HepG2 (cell line): Measurements from ENCODE around the gene ACSM2A. TPM values are rescaled to one million over a fixed set of nuclear protein-coding genes. Genes with fewer than 3 reads are reported as not detected.

Source experiments
- BATF2 ChIP-seq: sonication (generic); formaldehyde crosslinking; IDR thresholded peaks from 2 replicates; pipeline ENCODE4 v1.8.0; 2022; ENCODE audit warnings: mild to moderate bottlenecking, missing genetic modification reagents, moderate library complexity
- CHD4 ChIP-seq: fragments of 200-600 bp; sonication (generic); IDR thresholded peaks from 2 replicates; pipeline ENCODE4 v1.7.0; 2017; ENCODE audit warnings: mild to moderate bottlenecking, low read length, borderline replicate concordance
- ESRRA ChIP-seq: sonication (generic); formaldehyde crosslinking; IDR thresholded peaks from 2 replicates; pipeline ENCODE4 v1.5.1; 2020; ENCODE audit warnings: mild to moderate bottlenecking, low read depth, missing genetic modification reagents
- FOXO1 ChIP-seq: sonication (generic); formaldehyde crosslinking; IDR thresholded peaks from 2 replicates; pipeline ENCODE4 v1.4.0; 2020; ENCODE audit warnings: missing genetic modification reagents
- ISL2 ChIP-seq: sonication (generic); formaldehyde crosslinking; IDR thresholded peaks from 2 replicates; pipeline ENCODE4 v1.5.0; 2020; ENCODE audit warnings: missing genetic modification reagents
- JARID2 ChIP-seq: sonication (generic); formaldehyde crosslinking; IDR thresholded peaks from 2 replicates; pipeline ENCODE4 v1.8.1; 2023; ENCODE audit warnings: missing genetic modification reagents, inconsistent platforms; ENCODE audit not compliant: insufficient replicate concordance
- MBD4 ChIP-seq: IDR thresholded peaks from 2 replicates; pipeline ENCODE4 v1.6.1; 2012; ENCODE audit warnings: low read length, inconsistent platforms, borderline replicate concordance
- NRL ChIP-seq: sonication (generic); formaldehyde crosslinking; IDR thresholded peaks from 2 replicates; pipeline ENCODE4 v1.5.0; 2020; ENCODE audit warnings: missing genetic modification reagents, mild to moderate bottlenecking, moderate library complexity, borderline replicate concordance
- SIX1 ChIP-seq: sonication (generic); formaldehyde crosslinking; IDR thresholded peaks from 2 replicates; pipeline ENCODE4 v1.4.0; 2020; ENCODE audit warnings: missing genetic modification reagents, borderline replicate concordance
- SMAD1 ChIP-seq: sonication (generic); formaldehyde crosslinking; IDR thresholded peaks from 2 replicates; pipeline ENCODE4 v1.4.0; 2020; ENCODE audit warnings: missing genetic modification reagents, low read depth, mild to moderate bottlenecking, borderline replicate concordance
- TOPORS ChIP-seq: sonication (generic); formaldehyde crosslinking; IDR thresholded peaks from 2 replicates; pipeline ENCODE4 v1.8.0; 2023; ENCODE audit warnings: mild to moderate bottlenecking, missing genetic modification reagents
- ZNF101 ChIP-seq: sonication (generic); formaldehyde crosslinking; IDR thresholded peaks from 2 replicates; pipeline ENCODE4 v1.4.0; 2020; ENCODE audit warnings: mild to moderate bottlenecking, low read depth, missing genetic modification reagents, borderline replicate concordance
- ZNF263 ChIP-seq: sonication (generic); formaldehyde crosslinking; IDR thresholded peaks from 2 replicates; pipeline ENCODE4 v1.4.0; 2020; ENCODE audit warnings: missing genetic modification reagents
- ZNF292 ChIP-seq: sonication (generic); formaldehyde crosslinking; IDR thresholded peaks from 2 replicates; pipeline ENCODE4 v1.8.1; 2022; ENCODE audit warnings: mild to moderate bottlenecking, low read depth, missing genetic modification reagents, borderline replicate concordance
- ZNF468 ChIP-seq: sonication (generic); formaldehyde crosslinking; IDR thresholded peaks from 2 replicates; pipeline ENCODE4 v1.8.0; 2022; ENCODE audit warnings: mild to moderate bottlenecking, moderate library complexity, missing genetic modification reagents
- ZNF704 ChIP-seq: sonication (generic); formaldehyde crosslinking; IDR thresholded peaks from 2 replicates; pipeline ENCODE4 v1.8.1; 2023; ENCODE audit warnings: mild to moderate bottlenecking, inconsistent platforms, moderate library complexity, missing genetic modification reagents, borderline replicate concordance
- ZNF775 ChIP-seq: sonication (generic); formaldehyde crosslinking; IDR thresholded peaks from 2 replicates; pipeline ENCODE4 v1.4.0; 2020; ENCODE audit warnings: missing genetic modification reagents, mild to moderate bottlenecking, moderate library complexity, borderline replicate concordance
- polyA plus RNA-seq, 8 experiments: library from polyadenylated mRNA; depleted of rRNA in 3 of 8; stranded (reverse) in 7 of 8; unstranded in 1 of 8; fragments of >200 nt; fragmentation: Illumina TruSeq in 4 of 8; extraction: Trizol in 4 of 8; gene quantifications; 2 replicates each; pipeline versions ENCODE4 v1.2.1 to v1.2.3, GENCODE V29; 2011 to 2016; ENCODE audit warnings: low read depth in 4 of 8, missing spikeins in 1 of 8, mixed read lengths in 1 of 8; ENCODE audit not compliant: insufficient read depth in 1 of 8
- total RNA-seq, 5 experiments: library from RNA; depleted of rRNA; stranded (reverse); fragments of >200 nt; fragmentation: Illumina TruSeq; extraction: Trizol; gene quantifications; 2 replicates each; pipeline ENCODE4 v1.2.3, GENCODE V29; 2016; ENCODE audit warnings: low read depth in 1 of 5
- TF ChIP-seq, protein P1 (sequence below): sonication (generic); formaldehyde crosslinking; IDR thresholded peaks from 2 replicates; pipeline ENCODE4 v1.4.0; 2020; ENCODE audit warnings: mild to moderate bottlenecking, low read depth, missing genetic modification reagents
- TF ChIP-seq, protein P2 (sequence below): sonication (generic); formaldehyde crosslinking; IDR thresholded peaks from 2 replicates; pipeline ENCODE4 v1.4.0; 2020; ENCODE audit warnings: mild to moderate bottlenecking, missing genetic modification reagents, borderline replicate concordance
- TF ChIP-seq, protein P3 (sequence below): IDR thresholded peaks from 2 replicates; pipeline ENCODE4 v1.6.1; 2016; ENCODE audit warnings: control low read depth

ACSM2A gene
- total and polyA plus RNA-seq, 2 of the 13 experiments (the other 11 are each of a cell fraction or from before 2014, with no cell fraction given): 11.4 to 16.3 TPM

DNA sequence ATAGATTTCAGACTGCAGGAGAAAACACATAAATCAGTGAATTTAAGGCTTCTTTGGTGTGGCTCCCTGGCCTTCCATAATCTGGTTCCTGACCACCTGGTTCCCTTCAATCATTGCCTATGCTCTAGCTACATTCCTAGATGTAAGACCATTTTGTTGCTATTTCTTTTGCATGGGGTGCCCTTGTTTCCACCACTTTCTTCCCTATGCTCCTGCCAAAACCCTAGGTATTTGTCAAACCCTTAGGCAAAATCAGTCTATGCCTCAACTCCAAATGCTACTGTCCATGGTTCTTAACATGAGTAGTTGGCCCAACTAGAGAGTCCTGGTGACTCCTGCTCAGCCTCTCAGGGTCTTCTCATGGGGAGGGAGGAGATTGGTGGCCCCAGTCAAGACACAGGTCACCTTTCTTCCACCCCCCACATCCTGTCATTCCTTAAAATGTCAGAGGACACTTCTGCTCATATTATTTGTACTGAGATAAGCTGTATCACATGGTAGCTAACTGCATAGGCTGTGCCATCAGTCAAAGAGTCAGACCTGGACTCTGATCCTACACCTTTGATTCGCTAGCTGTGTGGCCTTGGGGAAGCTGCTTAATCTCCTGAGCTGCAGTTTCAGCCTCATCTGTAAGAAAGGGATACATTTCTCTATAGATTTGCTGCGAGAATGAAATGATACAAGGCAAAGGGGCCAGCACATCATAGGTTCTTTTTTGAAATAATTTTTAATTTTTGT, 27.0 kb upstream of the ACSM2A start (continued):
- TF ChIP-seq ZNF263 (CRISPR knock-in tag) (0 out of 2 replicates have a peak, but pooled peaks have one; percentile 20), JARID2 (CRISPR knock-in tag) (peak; percentile 75), CHD4 (peak; percentile 69; the same call in 1 of the 2 replicates), ZNF292 (peak; percentile 93; the same call in 1 of the 2 replicates), BATF2 (no peak), TOPORS (CRISPR knock-in tag) (peak; percentile 45; the same call in 1 of the 2 replicates), ZNF101 (CRISPR knock-in tag) (no peak), ZNF704 (CRISPR knock-in tag) (no peak), SMAD1 (CRISPR knock-in tag) (peak; percentile 34; the same call in 1 of the 2 replicates), MBD4 (no peak), ESRRA (peak; percentile 87), ISL2 (CRISPR knock-in tag) (peak; percentile 88), FOXO1 (peak; percentile 79), NRL (CRISPR knock-in tag) (no peak), ZNF468 (no peak), ZNF775 (CRISPR knock-in tag) (no peak), SIX1 (CRISPR knock-in tag) (peak; percentile 74; the same call in 1 of the 2 replicates)
- TF ChIP-seq, protein P1, sequence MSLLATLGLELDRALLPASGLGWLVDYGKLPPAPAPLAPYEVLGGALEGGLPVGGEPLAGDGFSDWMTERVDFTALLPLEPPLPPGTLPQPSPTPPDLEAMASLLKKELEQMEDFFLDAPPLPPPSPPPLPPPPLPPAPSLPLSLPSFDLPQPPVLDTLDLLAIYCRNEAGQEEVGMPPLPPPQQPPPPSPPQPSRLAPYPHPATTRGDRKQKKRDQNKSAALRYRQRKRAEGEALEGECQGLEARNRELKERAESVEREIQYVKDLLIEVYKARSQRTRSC (CRISPR knock-in tag): no peak
- TF ChIP-seq, protein P2, sequence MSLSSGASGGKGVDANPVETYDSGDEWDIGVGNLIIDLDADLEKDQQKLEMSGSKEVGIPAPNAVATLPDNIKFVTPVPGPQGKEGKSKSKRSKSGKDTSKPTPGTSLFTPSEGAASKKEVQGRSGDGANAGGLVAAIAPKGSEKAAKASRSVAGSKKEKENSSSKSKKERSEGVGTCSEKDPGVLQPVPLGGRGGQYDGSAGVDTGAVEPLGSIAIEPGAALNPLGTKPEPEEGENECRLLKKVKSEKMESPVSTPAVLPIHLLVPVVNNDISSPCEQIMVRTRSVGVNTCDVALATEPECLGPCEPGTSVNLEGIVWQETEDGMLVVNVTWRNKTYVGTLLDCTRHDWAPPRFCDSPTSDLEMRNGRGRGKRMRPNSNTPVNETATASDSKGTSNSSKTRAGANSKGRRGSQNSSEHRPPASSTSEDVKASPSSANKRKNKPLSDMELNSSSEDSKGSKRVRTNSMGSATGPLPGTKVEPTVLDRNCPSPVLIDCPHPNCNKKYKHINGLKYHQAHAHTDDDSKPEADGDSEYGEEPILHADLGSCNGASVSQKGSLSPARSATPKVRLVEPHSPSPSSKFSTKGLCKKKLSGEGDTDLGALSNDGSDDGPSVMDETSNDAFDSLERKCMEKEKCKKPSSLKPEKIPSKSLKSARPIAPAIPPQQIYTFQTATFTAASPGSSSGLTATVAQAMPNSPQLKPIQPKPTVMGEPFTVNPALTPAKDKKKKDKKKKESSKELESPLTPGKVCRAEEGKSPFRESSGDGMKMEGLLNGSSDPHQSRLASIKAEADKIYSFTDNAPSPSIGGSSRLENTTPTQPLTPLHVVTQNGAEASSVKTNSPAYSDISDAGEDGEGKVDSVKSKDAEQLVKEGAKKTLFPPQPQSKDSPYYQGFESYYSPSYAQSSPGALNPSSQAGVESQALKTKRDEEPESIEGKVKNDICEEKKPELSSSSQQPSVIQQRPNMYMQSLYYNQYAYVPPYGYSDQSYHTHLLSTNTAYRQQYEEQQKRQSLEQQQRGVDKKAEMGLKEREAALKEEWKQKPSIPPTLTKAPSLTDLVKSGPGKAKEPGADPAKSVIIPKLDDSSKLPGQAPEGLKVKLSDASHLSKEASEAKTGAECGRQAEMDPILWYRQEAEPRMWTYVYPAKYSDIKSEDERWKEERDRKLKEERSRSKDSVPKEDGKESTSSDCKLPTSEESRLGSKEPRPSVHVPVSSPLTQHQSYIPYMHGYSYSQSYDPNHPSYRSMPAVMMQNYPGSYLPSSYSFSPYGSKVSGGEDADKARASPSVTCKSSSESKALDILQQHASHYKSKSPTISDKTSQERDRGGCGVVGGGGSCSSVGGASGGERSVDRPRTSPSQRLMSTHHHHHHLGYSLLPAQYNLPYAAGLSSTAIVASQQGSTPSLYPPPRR (CRISPR knock-in tag): peak; percentile 78; the same call in 1 of the 2 replicates
- TF ChIP-seq, protein P3, sequence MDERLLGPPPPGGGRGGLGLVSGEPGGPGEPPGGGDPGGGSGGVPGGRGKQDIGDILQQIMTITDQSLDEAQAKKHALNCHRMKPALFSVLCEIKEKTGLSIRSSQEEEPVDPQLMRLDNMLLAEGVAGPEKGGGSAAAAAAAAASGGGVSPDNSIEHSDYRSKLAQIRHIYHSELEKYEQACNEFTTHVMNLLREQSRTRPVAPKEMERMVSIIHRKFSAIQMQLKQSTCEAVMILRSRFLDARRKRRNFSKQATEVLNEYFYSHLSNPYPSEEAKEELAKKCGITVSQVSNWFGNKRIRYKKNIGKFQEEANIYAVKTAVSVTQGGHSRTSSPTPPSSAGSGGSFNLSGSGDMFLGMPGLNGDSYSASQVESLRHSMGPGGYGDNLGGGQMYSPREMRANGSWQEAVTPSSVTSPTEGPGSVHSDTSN (CRISPR knock-in tag): peak; percentile 64; the same call in 1 of the 2 replicates
